ENCODE measurements around the gene TRIM63. TPM values are rescaled to one million over a fixed set of nuclear protein-coding genes. Genes with fewer than 3 reads are reported as not detected.

Gene TRIM63
- total RNA-seq, 4 donors from 2014 or later: 0.51 to 1.6 (median 1.2) TPM

DNA sequence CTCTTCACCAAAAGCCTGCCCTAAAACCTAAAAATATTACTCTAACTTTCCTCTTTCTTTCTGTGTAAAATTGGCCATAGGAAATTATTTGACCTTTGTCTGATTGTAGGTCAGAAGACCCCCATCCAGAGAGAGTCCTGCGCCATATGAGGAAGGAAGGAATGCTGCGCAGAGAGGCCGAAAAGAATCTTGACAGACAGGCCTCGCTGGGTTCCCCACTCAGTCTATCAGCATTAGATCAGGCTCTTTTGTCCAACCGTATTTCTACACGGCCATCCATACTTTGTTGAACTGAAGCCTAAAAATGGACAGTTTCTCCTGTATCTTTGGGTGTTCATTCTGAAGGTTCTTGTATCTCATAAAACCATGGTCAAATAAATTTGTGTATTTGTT, 17.2 kb downstream of the TRIM63 start:
- TF ChIP-seq, protein P1, sequence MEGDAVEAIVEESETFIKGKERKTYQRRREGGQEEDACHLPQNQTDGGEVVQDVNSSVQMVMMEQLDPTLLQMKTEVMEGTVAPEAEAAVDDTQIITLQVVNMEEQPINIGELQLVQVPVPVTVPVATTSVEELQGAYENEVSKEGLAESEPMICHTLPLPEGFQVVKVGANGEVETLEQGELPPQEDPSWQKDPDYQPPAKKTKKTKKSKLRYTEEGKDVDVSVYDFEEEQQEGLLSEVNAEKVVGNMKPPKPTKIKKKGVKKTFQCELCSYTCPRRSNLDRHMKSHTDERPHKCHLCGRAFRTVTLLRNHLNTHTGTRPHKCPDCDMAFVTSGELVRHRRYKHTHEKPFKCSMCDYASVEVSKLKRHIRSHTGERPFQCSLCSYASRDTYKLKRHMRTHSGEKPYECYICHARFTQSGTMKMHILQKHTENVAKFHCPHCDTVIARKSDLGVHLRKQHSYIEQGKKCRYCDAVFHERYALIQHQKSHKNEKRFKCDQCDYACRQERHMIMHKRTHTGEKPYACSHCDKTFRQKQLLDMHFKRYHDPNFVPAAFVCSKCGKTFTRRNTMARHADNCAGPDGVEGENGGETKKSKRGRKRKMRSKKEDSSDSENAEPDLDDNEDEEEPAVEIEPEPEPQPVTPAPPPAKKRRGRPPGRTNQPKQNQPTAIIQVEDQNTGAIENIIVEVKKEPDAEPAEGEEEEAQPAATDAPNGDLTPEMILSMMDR (IDR thresholded peaks at IDR 0.05; ENCODE audit: low read depth): no peak

DNA sequence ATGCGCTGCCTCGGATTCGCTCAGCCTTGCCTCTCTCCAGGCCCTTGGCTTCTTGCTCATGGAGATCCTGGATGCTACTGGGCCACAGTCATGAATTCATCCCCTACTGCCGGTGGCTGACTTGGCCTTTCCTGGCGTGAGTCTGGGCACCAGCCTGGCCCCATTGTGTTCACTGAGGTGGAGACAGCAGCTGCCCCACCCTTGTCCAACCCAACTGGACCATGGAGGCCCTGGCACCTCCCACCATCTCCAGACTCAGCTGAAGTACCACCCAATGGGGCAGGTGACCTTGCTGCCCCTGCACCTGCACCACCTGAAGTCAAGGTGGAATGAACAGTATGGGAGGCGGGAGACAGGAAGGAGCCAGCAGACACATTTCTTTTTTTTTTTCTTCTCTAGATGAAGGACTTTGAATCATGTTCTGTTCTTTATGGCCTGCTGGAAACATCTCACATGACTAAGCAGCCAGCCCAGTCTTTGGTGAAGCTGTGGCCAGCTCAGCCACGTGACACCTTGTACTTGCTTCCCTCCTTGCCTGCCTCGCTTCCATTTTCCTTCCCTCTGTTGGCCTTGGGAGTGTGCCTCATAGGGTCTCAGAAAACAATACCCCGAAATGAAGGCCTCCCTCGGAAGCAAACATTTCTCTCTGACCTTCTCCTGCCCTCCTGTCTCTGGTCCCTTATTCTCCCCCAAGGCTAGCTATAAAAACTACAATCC, 17.7 kb downstream of the TRIM63 start:
- TF ChIP-seq, protein P1 (IDR thresholded peaks at IDR 0.05; ENCODE audit: low read depth): no peak

DNA sequence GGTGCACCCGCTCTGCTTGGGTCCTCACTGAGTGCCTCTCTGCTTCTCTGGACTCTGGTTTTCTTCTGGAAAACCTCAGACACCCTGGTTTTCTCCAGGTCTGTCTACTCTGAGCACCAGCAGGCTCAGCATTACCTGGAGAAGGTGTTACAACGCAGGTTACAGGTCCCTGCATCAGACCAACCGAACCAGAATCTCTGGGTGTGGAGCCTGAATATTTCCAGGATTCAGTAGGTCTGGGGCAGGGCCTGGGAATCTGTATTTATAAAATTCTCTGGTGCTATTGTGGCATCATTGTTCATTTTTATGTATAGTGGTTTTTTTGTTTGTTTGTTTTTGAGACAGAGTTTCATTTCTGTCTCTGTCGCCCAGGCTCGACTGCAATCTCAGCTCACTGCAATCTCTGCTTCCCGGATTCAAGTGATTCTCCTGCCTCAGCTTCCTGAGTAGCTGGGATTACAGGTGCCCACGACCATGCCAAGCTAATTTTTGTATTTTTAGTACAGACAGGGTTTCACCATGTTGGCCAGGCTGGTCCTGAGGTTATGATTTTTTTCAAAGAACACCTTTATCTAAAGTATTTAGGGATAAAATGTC, 20.1 kb downstream of the TRIM63 start:
- TF ChIP-seq, protein P1 (IDR thresholded peaks at IDR 0.05; ENCODE audit: low read depth): no peak

DNA sequence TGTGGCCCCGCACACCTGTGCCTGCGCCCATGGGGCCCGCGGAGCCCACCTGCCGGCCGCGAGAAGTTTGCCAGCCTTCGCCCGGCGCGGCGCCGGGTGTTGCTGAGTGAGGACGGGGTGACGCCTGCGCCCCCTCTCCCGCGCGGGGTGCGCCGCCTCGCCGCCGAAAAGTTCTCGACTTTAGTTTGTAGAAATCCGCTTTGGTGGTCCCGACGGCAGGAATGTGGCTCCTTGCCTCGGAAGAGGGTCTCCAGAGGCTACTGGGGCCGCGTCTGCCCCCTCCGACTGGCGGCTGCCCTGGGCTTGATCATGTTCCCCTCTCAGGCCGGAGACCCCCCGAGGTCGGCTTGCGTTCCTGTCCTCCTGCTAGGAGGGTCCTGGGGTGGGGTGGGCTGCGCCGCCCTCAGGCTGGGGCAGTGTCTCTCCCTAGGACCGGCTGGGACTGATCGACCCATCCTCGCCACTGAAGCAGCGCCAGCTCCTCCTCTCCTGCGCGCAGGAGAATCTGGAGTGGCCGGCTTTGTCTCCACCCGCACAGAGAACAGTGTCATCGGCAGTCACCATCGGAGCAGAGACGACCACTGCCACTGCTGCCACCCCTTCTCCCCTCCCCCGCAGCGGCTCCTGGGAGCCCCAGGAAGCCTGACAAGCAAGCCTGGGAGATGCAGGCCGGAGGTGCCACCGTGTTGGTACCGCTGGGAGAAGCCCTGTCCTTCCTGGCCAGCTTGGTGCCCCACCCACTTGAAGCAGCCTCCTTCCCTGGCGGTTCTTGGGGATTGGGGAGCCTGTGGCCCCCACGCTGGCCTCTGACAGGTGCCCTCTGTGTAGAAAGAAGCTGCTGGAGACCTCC, 21.0 kb downstream of the TRIM63 start:
- TF ChIP-seq, protein P1 (IDR thresholded peaks at IDR 0.05; ENCODE audit: low read depth): no peak

DNA sequence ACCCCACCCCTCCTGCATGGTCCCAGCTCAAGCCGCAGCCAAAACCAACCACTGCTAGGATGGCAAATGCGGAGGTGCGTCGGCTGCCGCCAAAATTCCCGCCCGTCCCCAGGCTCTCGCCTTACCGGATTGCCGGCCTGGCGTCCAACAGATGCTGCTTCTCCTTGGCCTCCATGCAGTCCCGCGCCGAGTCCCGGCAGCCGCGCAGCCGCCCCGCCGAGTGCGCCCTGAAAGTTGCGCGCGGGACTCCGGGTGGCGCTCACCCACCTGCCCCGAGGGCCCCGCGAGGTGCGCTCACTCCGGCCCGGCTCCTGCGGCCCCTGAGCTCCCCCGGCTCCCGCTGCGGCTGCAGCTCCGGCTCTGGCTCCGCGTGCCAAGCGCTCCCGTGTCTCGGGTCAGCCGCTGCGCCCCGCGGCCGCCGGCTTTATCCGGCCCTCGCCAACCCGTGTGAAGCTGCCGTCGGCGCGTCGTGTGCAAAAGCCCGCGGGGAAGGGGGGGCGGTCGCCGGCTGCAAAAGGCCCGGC, 21.6 kb downstream of the TRIM63 start, which contains the start of gene SLC30A2:
Gene SLC30A2, minus strand, starts transcription at position 397 of the 524 bp plus-strand sequence. Its CDS starts 222 bp downstream, at position 175.
- TF ChIP-seq, protein P1 (IDR thresholded peaks at IDR 0.05; ENCODE audit: low read depth): no peak

DNA sequence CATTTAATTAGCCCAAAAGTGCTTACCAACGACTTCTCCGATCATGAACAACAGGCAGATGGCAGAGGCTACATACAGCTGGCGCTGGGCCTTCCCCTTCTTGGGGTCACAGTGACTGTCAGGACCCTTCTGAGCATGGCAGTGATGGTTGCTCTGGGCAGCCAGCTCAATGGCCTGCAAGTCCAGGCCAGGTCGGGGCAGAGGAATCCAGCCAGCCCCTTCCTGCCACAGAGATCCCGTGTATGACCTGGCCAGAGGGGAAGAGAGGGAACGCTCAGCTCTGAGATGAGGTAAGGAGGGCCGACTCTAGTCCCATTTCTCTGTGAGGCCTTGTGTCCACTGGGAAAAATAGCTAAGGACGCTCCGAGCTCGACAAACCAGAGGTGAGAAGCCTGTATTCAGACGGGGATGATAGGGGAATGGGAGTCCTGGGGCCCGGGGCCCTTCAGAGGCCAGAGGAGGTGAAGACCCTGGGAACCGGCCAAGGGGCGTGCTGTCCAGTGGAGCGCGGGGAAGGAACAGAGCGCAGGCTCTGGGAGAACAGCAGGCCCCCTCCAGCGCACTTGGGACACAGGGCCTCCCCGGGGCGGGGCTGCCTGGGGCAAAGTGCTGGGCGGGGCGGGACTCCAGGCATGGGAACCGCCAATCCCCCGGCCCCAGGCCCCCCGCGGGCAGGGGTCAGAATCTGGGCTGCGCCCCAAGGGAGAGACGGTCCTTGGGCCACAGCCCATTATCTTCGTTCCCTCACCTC, 22.3 kb downstream of the TRIM63 start:
- TF ChIP-seq, protein P1 (IDR thresholded peaks at IDR 0.05; ENCODE audit: low read depth): no peak

All from subcutaneous adipose tissue (tissue), 4 donors.